IPS-11a (cell line): ENCODE measurements around the gene SCUBE3.

Source experiments
- H3K4me3 ChIP-seq: one replicate; pipeline ENCODE4 v1.5.1; 2013; ENCODE audit warnings: low read depth, low read length, control low read depth

SCUBE3 gene

GRCh38 chr6:35209081-35209480, 4.7 kb upstream of the SCUBE3 start:
- H3K4me3 ChIP-seq: no peak overlapping the region

GRCh38 chr6:35209622-35210247, 4.0 kb upstream of the SCUBE3 start:
- no peak overlapping the region for H3K4me3 ChIP-seq

GRCh38 chr6:35213298-35213791, 411 bp upstream of the SCUBE3 start:
- H3K4me3 ChIP-seq: peak overlapping the region; percentile 65

GRCh38 chr6:35214869-35215664, 1.3 kb downstream of the SCUBE3 start:
- H3K4me3 ChIP-seq: peak overlapping the region; percentile 65

GRCh38 chr6:35215665-35216411, 2.1 kb downstream of the SCUBE3 start:
- H3K4me3 ChIP-seq: no peak overlapping the region

GRCh38 chr6:35216412-35216732, 2.6 kb downstream of the SCUBE3 start:
- H3K4me3 ChIP-seq: no peak overlapping the region

GRCh38 chr6:35216851-35217811, 3.4 kb downstream of the SCUBE3 start:
- no peak overlapping the region for H3K4me3 ChIP-seq

- H3K4me3 ChIP-seq: no peak overlapping the region
Measured at GRCh38 chr6:35218021-35218420, 4.3 kb downstream of the SCUBE3 start.

- H3K4me3 ChIP-seq: no peak overlapping the region
Measured at GRCh38 chr6:35218456-35218855, 4.7 kb downstream of the SCUBE3 start.

- H3K4me3 ChIP-seq: no peak overlapping the region
Measured at GRCh38 chr6:35219683-35220326, 6.0 kb downstream of the SCUBE3 start.

- no peak overlapping the region for H3K4me3 ChIP-seq
Measured at GRCh38 chr6:35220711-35221110, 7.0 kb downstream of the SCUBE3 start.

GRCh38 chr6:35223396-35223795, 9.6 kb downstream of the SCUBE3 start:
- H3K4me3 ChIP-seq: no peak overlapping the region

- H3K4me3 ChIP-seq: no peak overlapping the region
Measured at GRCh38 chr6:35224720-35225119, 11.0 kb downstream of the SCUBE3 start.

- H3K4me3 ChIP-seq: no peak overlapping the region
Measured at GRCh38 chr6:35228481-35228880, 14.7 kb downstream of the SCUBE3 start.

- H3K4me3 ChIP-seq: no peak overlapping the region
Measured at GRCh38 chr6:35229304-35229703, 15.5 kb downstream of the SCUBE3 start.

GRCh38 chr6:35230498-35230897, 16.7 kb downstream of the SCUBE3 start:
- no peak overlapping the region for H3K4me3 ChIP-seq

GRCh38 chr6:35230950-35231349, 17.2 kb downstream of the SCUBE3 start:
- H3K4me3 ChIP-seq: no peak overlapping the region

GRCh38 chr6:35231563-35231962, 17.8 kb downstream of the SCUBE3 start:
- no peak overlapping the region for H3K4me3 ChIP-seq

- H3K4me3 ChIP-seq: no peak overlapping the region
Measured at GRCh38 chr6:35234901-35235300, 21.1 kb downstream of the SCUBE3 start.

- no peak overlapping the region for H3K4me3 ChIP-seq
Measured at GRCh38 chr6:35236223-35236622, 22.5 kb downstream of the SCUBE3 start.
